ENCODE data around the gene PET117. TPM values are rescaled to one million over a fixed set of nuclear protein-coding genes. Genes with fewer than 3 reads are reported as not detected.

The PET117 gene
- total and polyA plus RNA-seq, 2 donors (not counting 3 experiments of a cell fraction or from before 2014, with no cell fraction given): 4.6 to 11.4 TPM

DNA sequence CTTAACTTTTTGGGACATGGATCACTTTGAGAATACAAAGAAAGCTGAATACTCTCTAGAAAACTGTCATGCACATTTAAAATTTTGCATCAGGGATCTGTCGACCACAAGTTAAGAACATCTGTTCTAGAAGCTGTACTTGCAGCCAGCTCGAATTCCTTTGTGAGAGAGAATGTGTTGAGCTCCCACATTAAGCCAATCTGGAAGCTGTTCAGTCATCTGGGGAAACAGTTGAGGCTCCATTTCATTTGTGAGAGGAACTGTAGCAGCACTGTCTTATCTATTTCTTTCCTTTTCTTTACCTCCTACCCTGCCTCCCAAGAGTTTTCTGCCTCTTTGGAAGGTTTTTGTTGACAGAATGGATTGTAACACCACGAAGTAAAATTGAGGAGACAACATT, 50.8 kb downstream of the PET117 start:
- no peak overlapping the region for H2AFZ ChIP-seq (ENCODE audit: low read depth, low read length)
- H3K4me1 ChIP-seq (ENCODE audit: control insufficient read depth, extremely low read depth, insufficient read depth, low read length): no peaks in the 10 kb centered on the region
- no peak overlapping the region for H3K27ac ChIP-seq (ENCODE audit: insufficient read depth, low read depth, low read length)
- TF ChIP-seq POLR2AphosphoS5 (IDR thresholded peaks at IDR 0.05; ENCODE audit: insufficient read depth, low read depth, low read length) (no peak), MAX (IDR thresholded peaks at IDR 0.05; ENCODE audit: insufficient read depth, insufficient read length) (no peak), JUN (IDR thresholded peaks at IDR 0.05; ENCODE audit: borderline replicate concordance, insufficient read depth, insufficient read length, low read depth) (no peak), EZH2 (IDR thresholded peaks at IDR 0.05; ENCODE audit: borderline replicate concordance, low read depth, low read length, severe bottlenecking) (no peak), CTCF (IDR thresholded peaks at IDR 0.05; ENCODE audit: extremely low read depth in 1 of 2, insufficient read depth in 1 of 2, low read depth in 1 of 2, low read length in 2 of 2) (no peak), MYC (IDR thresholded peaks at IDR 0.05; ENCODE audit: low read depth, low read length) (no peak), GATA2 (IDR thresholded peaks at IDR 0.05; ENCODE audit: insufficient read depth, insufficient read length, low read depth, low read length) (no peak), FOS (IDR thresholded peaks at IDR 0.05; ENCODE audit: borderline replicate concordance, insufficient read depth, low read length) (no peak), POLR2A (IDR thresholded peaks at IDR 0.05; ENCODE audit: low read depth, low read length) (no peak)
- ChIA-PET POLR2A (no interaction called here), CTCF (interaction anchor here (1.3 kb wide), 1 partner anchor 16 kb away, joined by 4 read pairs; no protein-coding TSS in a partner anchor)
- intact Hi-C loops (cut with micrococcal nuclease) (no loop called here), dilution Hi-C loops (cut with MboI; ENCODE audit: extremely low pct_ligation_motif_present, low sequenced_read_pairs) (no loop called here)
- no peaks in the 10 kb centered on the region for H3K79me2 ChIP-seq (ENCODE audit: control insufficient read depth, insufficient read depth, low read length)
- no TSS peak for BruUV-seq (replicated peaks)
- H3K9me1 ChIP-seq (replicated peaks; ENCODE audit: control insufficient read depth, extremely low read depth, insufficient read depth, low read length): no peaks in the 10 kb centered on the region
- H3K9ac ChIP-seq (replicated peaks; ENCODE audit: extremely low read depth, insufficient read depth, low read length): no peak overlapping the region
- no peak overlapping the region for H3K4me2 ChIP-seq (ENCODE audit: insufficient read depth, low read length)
- no peaks in the 10 kb centered on the region for H3K9me3 ChIP-seq (replicated peaks; ENCODE audit: control insufficient read depth, insufficient read depth, low read length)
- H3K27me3 ChIP-seq (ENCODE audit: control insufficient read depth in 2 of 2, insufficient read depth in 2 of 2, low read length in 2 of 2): no peaks in the 10 kb centered on the region
- peaks cover 0 to 13% of the 10 kb centered on the region in 2 experiments for H3K36me3 ChIP-seq (ENCODE audit: control insufficient read depth in 2 of 2, extremely low read depth in 1 of 2, insufficient read depth in 2 of 2, low read length in 2 of 2)
- FAIRE-seq: no peak
- no peak for DNase-seq (ENCODE audit: low read depth, low spot score)
- H3K4me3 ChIP-seq (replicated peaks in 1 of 3; ENCODE audit: insufficient read depth in 1 of 3, low read depth in 1 of 3, low read length in 3 of 3): no peak overlapping the region
- no peaks in the 10 kb centered on the region for H4K20me1 ChIP-seq (replicated peaks; ENCODE audit: control insufficient read depth, extremely low read depth, insufficient read depth, low read length)

Data from endothelial cell of umbilical vein (primary cell).